ENCODE results near the gene MLF2.

- TF ChIP-seq JUND (IDR thresholded peaks at IDR 0.05; ENCODE audit: low read depth, low read length) (no peak), SRF (IDR thresholded peaks at IDR 0.05; ENCODE audit: low read depth in 2 of 2, low read length in 2 of 2) (no peak), CTCF (IDR thresholded peaks at IDR 0.05 in 2 of 3, conservative IDR thresholded peaks at IDR 0.05 in 1 of 3; ENCODE audit: control insufficient read depth in 2 of 3, extremely low read depth in 1 of 3, insufficient read depth in 1 of 3, low read depth in 3 of 3, low read length in 3 of 3) (peak; percentile 59 to 64 (median 61)), MXI1 (IDR thresholded peaks at IDR 0.05; ENCODE audit: low read depth, low read length) (no peak), REST (IDR thresholded peaks at IDR 0.05; ENCODE audit: low read depth, low read length) (no peak), ASH2L (IDR thresholded peaks at IDR 0.05; ENCODE audit: borderline replicate concordance, low read depth) (no peak), TCF3 (IDR thresholded peaks at IDR 0.05; ENCODE audit: borderline replicate concordance, insufficient read depth, low read depth, low read length) (no peak)
These were observed 17.3 kb downstream of the MLF2 start for GRCh38 chr12:6735448-6736191.

Measured in GM12878 (cell line).